KOPT-K1 (cell line): ENCODE data around the gene PDIA4.
"Not testable (repeated sequence)": the region's sequence is repeated elsewhere in the genome, so short reads cannot be mapped to it uniquely, and the experiment has no call there.

ENCODE experiments used
- H3K27ac ChIP-seq: fragments of 200-600 bp; sonication (generic); 2 replicates; pipeline ENCODE4 v1.5.1; 2016; ENCODE audit warnings: antibody characterized with exemption, mild to moderate bottlenecking, low read depth, low read length; ENCODE audit not compliant: poor library complexity, severe bottlenecking
- H3K36me3 ChIP-seq: fragments of 200-600 bp; sonication (generic); 2 replicates; pipeline ENCODE4 v1.5.1; 2017; ENCODE audit warnings: antibody characterized with exemption, mild to moderate bottlenecking, low read length, moderate library complexity; ENCODE audit not compliant: insufficient read depth
- H3K9me3 ChIP-seq: fragments of 200-600 bp; sonication (generic); 2 replicates; pipeline ENCODE4 v1.5.1; 2017; ENCODE audit warnings: antibody characterized with exemption, low read length, mild to moderate bottlenecking; ENCODE audit not compliant: insufficient read depth, poor library complexity, severe bottlenecking

PDIA4 gene

DNA sequence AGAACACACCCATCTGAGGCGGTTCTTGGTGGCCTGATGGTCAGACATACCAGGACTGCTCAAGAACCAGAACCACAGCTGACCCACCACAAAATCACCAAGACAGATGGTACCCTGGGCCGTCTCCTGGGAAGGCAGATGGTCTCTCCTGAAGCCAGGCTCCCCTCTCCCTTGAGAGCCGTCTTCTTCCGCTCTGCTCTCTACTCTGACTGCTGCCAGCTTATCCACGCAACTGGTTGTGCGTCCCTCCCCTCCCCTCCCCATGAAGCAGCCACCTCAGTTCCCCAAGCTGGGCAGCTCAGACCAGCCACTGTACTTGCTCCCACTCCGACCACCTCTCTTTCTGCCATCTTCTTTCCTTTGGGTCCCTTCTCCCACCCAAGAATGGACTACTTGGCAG lies 14.0 kb downstream of the PDIA4 start:
- no peaks in the 10 kb centered on the region for H3K9me3 ChIP-seq
- peaks cover 99% of the 10 kb centered on the region for H3K36me3 ChIP-seq
- peak overlapping the region; percentile 17 for H3K27ac ChIP-seq

DNA sequence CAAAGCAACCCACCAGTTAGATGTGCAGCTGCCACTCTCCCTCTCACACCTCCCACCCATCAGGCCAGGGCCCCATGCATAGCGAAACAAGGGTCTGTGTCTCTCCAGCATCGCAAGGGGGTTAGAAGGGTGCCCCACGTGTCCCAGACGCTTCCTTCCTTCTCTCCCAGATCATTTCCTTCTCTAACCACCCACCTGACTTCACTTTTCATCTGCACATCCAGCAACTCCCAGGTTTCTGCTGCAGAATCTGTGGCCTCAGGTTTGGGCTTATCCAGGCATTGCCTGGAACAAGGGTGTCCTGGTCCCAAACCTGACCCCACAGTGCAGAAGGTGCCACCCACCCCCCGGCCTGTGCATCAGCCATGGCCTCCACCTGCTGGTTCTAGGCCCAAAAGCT lies 14.4 kb downstream of the PDIA4 start:
- H3K36me3 ChIP-seq = peaks cover 99% of the 10 kb centered on the region
- no peaks in the 10 kb centered on the region for H3K9me3 ChIP-seq
- peak overlapping the region; percentile 17 for H3K27ac ChIP-seq

DNA sequence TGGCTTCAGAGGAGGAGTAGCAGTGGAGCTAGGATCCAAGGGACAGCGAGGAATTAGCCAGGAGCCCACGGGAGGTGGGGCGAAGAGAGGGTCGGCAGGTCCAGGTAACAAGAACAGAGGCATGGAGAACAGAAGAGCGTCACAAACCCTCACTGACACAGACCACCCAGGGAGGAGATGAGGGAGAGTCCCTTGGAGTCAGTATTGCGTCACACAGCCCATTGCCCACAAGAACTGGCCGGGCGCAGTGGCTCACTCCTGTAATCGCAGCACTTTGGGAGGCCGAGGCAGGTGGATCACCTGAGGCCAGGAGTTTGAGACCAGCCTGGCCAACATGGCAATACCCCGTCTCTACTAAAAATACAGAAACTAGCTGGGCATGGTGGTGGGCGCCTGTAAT lies 15.6 kb downstream of the PDIA4 start:
- not testable (repeated sequence) for H3K27ac ChIP-seq, H3K9me3 ChIP-seq
- H3K36me3 ChIP-seq = peaks cover 99% of the 10 kb centered on the region

DNA sequence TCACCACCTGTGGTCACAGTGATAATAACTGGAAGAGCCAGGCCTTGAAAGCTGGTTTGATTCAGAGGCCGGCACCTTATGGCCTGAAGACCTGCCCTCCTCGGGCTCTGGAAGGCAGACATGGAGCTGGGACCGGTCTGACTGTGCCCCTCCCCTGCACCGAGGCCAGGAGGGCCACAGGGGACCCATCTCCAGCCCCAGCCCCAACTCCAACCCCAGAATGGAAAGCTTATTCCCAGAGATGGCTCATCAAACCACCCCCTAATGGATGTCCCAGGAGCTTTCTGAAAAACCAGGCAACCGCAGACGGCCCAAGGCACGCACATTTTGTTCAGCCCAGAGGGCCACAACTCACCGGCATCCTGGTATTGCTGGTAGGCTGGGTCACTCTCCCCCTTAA lies 16.8 kb downstream of the PDIA4 start:
- H3K36me3 ChIP-seq = peaks cover 100% of the 10 kb centered on the region
- H3K27ac ChIP-seq = no peak overlapping the region
- no peaks in the 10 kb centered on the region for H3K9me3 ChIP-seq

DNA sequence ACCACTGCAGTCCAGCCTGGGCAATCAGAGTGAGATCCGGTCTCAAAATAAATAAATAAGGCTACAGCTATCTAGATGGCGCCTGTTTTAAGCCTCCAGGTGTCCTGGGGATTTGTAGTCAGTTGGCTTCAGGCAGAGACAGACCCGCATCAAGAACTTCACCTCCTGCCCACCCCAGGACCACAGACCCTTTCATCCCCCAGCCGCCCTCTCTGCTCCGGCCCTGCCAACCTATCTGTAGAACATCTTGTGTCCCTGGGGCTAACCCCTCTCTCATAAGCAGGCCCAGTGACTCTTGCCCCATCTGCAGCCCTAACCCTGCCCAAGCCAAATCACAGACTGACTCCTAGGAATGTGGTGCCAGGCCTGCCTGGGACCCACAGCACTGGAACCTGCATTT lies 17.9 kb downstream of the PDIA4 start:
- peaks cover 100% of the 10 kb centered on the region for H3K36me3 ChIP-seq
- no peaks in the 10 kb centered on the region for H3K9me3 ChIP-seq
- H3K27ac ChIP-seq = no peak overlapping the region

DNA sequence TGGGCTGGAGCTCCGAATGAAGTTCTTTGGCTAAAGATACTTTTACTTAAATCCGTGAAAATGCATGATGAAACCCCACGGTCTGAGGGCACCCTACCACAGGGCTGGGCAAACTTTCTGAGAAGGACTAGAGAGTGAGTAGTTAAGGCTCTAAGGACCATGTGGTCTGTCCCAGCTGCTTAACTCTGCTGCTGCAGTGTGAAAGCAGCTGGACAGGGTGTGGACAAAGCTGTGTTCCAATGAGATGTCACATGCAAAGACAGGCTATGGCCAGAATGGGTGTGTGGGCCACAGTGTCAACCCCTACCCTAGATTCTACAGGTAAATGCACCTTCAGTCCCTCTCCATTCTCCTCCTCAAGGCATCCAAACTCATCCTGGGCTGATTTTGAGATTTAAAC lies 18.8 kb downstream of the PDIA4 start:
- Histone ChIP-seq H3K9me3 (no peaks in the 10 kb centered on the region), H3K36me3 (peaks cover 100% of the 10 kb centered on the region), H3K27ac (no peak overlapping the region)

DNA sequence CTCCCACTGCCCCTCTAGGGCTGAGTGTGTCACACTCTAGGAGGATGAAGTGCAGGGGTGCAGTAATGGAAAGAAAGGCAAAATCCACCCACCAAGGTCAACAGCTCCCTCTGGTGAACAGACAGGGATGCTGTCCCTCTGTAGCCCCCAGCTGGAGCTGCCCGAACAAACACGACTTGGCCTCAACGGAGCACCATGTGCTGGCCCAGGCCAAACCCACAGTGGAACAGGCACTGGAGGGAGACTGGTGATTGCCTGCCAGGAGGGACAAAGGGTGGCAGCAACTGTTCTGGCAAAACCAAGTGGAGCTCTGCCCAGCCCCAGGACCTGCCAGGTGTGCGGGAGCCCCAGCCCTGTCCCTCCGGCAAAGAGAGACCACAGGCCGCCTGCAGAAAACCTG lies 20.7 kb downstream of the PDIA4 start:
- Histone ChIP-seq H3K27ac (no peak overlapping the region), H3K36me3 (peaks cover 100% of the 10 kb centered on the region), H3K9me3 (no peaks in the 10 kb centered on the region)

DNA sequence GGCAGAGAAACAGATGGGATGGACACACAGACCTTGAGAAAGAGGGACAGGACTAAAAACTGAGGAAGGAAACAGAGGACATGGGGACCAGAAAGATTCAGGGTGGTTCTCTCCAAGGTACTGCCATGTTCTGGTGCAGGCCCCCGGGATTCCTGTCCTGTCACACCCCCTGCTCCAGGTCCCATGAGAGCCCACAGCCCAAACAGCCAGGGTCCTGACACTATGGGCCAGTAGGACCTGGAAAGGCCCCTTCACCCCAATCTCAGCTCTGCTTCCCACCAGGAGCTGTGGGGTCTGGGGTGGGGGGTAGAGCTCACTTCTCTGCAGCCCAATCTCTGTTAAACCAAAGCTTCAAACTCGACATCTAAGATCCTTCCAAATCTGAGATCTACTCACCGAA lies 21.2 kb downstream of the PDIA4 start:
- Histone ChIP-seq H3K36me3 (peaks cover 99% of the 10 kb centered on the region), H3K27ac (no peak overlapping the region), H3K9me3 (no peaks in the 10 kb centered on the region)

DNA sequence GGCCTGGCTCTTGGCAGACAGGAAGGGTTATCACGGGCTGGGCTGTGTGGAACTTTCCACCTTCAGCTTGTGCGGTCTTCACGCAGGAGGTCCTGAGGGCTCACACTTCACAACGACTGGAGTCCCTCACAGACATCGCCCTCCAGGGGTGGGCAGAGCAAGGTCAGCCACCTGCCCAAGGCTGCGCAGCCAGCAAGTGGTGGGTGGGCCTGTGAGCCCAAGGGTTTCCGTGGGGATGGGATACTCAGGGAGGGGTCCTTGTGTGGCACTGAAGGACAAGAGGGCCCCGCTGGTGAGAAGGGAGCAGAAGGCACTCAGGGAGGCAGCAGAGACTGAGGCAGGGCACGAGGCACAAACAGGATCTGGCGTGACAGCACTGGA lies 22.0 kb downstream of the PDIA4 start:
- no peaks in the 10 kb centered on the region for H3K9me3 ChIP-seq
- peaks cover 99% of the 10 kb centered on the region for H3K36me3 ChIP-seq
- no peak overlapping the region for H3K27ac ChIP-seq

DNA sequence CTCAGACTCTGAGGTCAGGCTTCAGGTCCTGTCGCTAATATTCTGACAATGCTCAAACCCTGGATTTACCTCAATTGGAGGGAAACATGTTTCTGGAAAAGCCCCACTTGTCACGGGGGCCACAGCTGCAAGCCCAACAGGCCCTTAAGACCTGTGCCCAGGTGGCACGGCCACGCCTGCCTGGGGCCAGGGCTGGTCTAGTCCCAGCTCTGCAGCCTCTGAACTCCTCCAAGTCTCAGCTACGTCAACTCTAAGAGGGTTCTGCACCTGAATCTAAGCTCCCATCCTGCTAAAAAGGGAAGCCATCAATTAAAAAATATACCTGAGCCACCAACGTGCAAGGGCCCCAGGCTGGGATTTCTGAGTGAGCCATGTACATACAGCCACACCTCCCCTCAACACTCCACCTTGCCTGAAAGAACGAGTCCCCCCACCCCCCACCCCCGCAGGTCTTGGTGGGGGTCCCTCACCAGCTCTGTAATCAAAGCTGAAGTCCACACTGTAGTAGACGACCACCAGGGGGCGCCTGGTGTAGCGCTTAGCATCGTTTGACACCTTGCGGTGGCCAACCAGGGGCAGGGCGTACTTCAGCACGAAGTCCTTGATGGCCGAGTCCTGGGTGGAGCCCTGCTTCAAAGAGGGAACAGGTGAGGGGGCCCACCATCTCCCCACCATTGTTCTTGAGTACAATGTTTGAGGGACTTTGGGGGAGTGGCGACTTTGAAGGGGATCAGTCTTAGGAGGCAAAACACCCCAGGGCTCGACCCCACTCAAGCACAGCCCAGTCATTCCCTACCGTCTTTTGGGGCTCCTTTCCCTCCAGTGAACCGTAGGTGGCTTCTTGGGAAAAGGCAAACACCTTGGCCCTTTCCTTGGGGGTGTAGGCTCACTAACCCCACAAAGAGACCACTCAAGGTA lies 22.6 kb downstream of the PDIA4 start:
- peaks cover 98% of the 10 kb centered on the region for H3K36me3 ChIP-seq
- H3K27ac ChIP-seq = no peak overlapping the region
- no peaks in the 10 kb centered on the region for H3K9me3 ChIP-seq

DNA sequence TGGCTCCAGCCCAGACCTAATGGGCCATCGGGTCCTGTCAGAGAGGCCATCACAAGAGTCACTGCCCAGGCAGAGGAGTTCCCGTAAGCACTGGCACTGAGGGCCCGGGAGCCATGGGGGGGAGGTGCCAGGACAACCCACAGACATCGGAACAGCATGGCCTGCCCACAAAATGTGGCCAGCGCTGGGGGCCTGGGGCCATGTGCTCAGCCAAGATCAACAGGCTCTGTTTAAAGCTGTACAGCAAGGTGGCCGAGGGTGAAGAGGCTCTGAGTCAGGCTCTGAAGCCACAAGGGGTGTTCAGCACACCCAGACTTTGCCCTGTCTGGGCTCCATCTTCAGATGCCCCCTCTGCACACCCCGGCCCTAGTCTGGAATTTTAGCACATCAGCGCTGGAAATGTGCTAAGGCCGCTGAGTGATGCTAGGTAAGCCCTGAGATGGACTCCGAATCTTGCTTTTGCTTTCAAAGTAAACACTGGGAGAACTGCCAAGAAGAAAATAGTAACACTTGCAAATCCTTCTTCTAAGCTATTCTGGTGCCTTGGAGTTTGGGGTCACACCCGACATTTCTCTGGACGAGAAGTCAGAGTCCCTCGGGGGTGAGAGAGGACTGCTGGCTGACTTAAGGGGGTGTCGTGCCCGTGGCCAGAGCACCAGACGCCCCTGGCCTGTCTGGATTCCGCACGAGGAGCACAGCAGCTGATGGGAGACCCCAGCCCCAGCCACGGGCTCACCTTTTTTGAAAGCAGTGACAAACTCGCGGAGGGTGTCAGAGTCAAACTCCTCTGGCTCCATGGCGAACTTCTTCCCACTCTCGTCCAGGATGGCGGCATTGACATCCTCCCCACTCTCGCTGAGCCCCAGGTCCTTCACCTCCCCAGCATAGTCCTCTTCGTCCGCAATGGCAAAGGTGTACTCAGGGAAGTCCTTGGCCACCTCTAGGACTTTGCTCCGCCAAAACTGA lies 23.6 kb downstream of the PDIA4 start:
- H3K27ac ChIP-seq = no peak overlapping the region

DNA sequence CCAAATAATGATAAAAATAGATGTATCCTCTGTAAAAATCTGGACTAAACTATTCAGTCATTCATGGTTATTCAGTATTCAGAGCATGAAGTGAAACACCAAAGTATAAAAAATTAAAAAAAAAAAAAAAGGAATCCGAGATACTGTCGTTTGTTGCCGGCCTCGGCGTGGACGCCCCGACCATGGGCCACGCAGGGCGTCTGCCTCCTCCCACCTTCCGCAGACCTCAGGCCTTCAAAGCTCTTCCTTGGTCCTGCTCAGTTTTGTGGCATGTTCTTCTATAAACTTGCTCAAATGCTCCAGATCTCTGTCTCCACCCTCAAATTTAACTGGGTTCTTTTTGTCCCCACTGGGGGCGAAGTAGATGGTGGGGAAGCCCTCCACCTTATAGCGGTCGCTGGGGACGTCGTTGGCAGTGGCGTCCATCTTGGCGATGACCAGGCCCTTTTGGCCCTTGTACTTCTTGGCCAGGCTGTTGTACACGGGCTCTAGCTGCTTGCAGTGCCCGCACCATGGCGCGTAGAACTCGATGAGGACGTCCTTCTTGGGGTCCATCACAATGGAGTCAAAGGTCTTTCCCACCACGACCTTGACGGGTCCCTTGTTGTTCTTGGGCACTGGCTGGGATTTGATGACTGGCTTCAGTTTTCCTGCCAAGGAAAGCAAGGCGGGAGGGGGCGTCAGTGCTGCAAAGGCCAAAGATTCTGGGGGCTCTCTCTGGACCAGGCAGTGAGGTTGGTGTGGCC lies 24.6 kb downstream of the PDIA4 start:
- H3K9me3 ChIP-seq = no peaks in the 10 kb centered on the region
- H3K36me3 ChIP-seq = peaks cover 89% of the 10 kb centered on the region

More for the DNA sequence above, 23.6 kb downstream of the PDIA4 start:
- Histone ChIP-seq H3K36me3 (peaks cover 98% of the 10 kb centered on the region), H3K9me3 (no peaks in the 10 kb centered on the region)

DNA sequence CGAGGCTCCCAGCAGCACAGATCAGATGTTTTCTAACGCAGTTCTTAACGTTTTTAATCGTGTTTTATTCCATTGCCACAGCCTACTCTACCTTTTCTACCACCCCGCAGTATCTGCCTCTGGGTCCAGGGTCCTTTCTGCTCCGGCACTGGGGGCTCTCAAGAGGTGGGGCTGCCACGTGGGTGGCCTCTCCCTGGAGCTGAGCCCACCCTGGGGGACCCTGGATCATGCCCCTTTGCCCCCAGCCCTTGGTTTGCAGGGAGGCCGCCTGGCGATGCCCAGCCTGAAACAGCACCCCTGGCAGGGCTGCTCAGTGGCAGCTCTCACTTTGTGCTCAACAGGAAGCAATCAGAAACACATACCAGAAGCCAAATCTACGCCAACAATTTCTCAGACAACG lies 25.3 kb downstream of the PDIA4 start:
- no peak overlapping the region for H3K27ac ChIP-seq
- no peaks in the 10 kb centered on the region for H3K9me3 ChIP-seq
- peaks cover 82% of the 10 kb centered on the region for H3K36me3 ChIP-seq

More for the DNA sequence above, 24.6 kb downstream of the PDIA4 start:
- no peak overlapping the region for H3K27ac ChIP-seq

DNA sequence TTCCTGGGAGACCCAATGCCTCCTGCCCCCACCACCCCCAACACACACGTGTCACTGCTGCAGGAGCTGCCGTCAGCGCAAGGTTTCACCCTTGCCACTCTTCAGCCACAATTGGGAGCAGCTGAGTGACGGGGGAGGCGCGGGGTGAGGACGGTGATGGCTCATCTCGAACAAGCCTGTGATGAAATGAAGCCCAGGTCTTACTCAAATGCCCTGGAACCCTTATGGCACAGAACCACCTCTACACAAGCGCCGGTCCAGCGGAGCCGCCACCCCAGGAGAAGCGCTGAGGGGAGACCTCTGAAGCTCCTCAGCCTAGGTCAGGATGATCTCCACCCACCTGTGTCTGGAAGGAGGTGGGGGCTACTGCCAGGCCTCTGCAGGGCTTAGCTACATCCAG lies 25.7 kb downstream of the PDIA4 start:
- no peaks in the 10 kb centered on the region for H3K9me3 ChIP-seq
- no peak overlapping the region for H3K27ac ChIP-seq
- peaks cover 78% of the 10 kb centered on the region for H3K36me3 ChIP-seq
